Prostate gland (tissue), 2 donors: ENCODE results near the gene PDE6A. TPM values are rescaled to one million over a fixed set of nuclear protein-coding genes. Genes with fewer than 3 reads are reported as not detected.
"Not testable (repeated sequence)": the region's sequence is repeated elsewhere in the genome, so short reads cannot be mapped to it uniquely, and the experiment has no call there.

Source experiments
- DNase-seq: peaks from one replicate; pipeline ENCODE4 v3.0.0-alpha.2; 2019; ENCODE audit warnings: low spot score
- H3K27ac ChIP-seq, 2 donors: fragments of 200-600 bp; sonication (generic); 2 replicates each; pipeline ENCODE4 v1.5.1; 2017 to 2019
- H3K27me3 ChIP-seq: fragments of 200-600 bp; sonication (generic); replicated peaks from 2 replicates; pipeline ENCODE4 v1.5.1; 2019; ENCODE audit not compliant: insufficient read depth
- H3K36me3 ChIP-seq, 2 donors: fragments of 200-600 bp; sonication (generic); 1 replicate in 1 of 2; 2 replicates in 1 of 2; pipeline versions ENCODE4 v1.5.1 to v1.8.1; 2017 to 2019
- H3K4me1 ChIP-seq: fragments of 200-600 bp; sonication (generic); replicated peaks from 2 replicates; pipeline ENCODE4 v1.5.1; 2019
- H3K4me3 ChIP-seq, 2 donors: fragments of 200-600 bp; sonication (generic); 2 replicates each; pipeline ENCODE4 v1.5.1; 2017 to 2019
- H3K9me3 ChIP-seq: fragments of 200-600 bp; sonication (generic); 2 replicates; pipeline ENCODE4 v1.5.1; 2017
- POLR2A ChIP-seq: fragments of 450-650 bp; IDR thresholded peaks from one replicate; pipeline ENCODE4 v1.6.1; 2016; ENCODE audit warnings: antibody characterized with exemption, mild to moderate bottlenecking
- POLR2AphosphoS5 ChIP-seq: sonication (generic); formaldehyde crosslinking; IDR thresholded peaks from one replicate; pipeline ENCODE4 v1.6.1; 2017; ENCODE audit warnings: antibody characterized with exemption
- WGBS: methylation state at CpG from one replicate; pipeline ENCODE4 v1.1.5; 2018; 5-methylcytosine and 5-hydroxymethylcytosine counted together
- intact Hi-C: fragments of 100-400 bp; cut with DNase I; formaldehyde crosslinking; loops from one replicate; pipeline ENCODE4 v1.14.2; 2022
- total RNA-seq, 2 donors: library from RNA; depleted of rRNA; stranded (reverse); fragments of >200 nt; gene quantifications; one replicate each; pipeline ENCODE4 v1.1.0, GENCODE V29; 2016
- TF ChIP-seq, protein P1 (sequence below), 4 experiments: fragments of 200-600 bp in 2 of 4; fragments of 450-650 bp in 2 of 4; sonication (generic) in 2 of 4; IDR thresholded peaks; 1 replicate in 3 of 4; 2 replicates in 1 of 4; pipeline ENCODE4 v1.5.1; 2016 to 2019; ENCODE audit warnings: antibody characterized with exemption in 4 of 4, mild to moderate bottlenecking in 2 of 4, moderate library complexity in 2 of 4

The PDE6A gene
- total RNA-seq, 2 donors from 2014 or later = 0.91 TPM; not detected in 1

DNA sequence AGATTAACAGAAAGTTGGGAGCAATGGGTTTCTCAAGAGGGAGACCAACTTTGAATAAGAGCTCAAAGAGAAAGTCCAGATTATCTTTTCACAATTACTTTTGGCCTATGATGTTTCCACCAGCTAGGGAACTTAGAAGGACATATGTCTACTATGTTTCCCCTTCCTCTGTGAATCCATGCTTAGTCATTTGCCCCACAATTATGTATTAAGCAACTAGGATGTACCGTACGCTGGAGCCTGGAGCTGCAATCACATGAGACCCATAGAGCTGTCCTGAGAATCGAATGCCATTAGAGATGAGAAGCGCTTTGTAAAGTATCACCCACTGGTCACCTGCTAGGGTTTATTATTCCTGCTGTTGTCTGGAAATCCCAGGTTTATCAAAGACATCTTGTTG lies 78.8 kb downstream of the PDE6A start:
- TF ChIP-seq POLR2A = no peak
- no peaks in the 10 kb centered on the region for H3K27me3 ChIP-seq
- no peak overlapping the region for H3K4me3 ChIP-seq
- no peaks in the 10 kb centered on the region for H3K9me3 ChIP-seq
- H3K4me1 ChIP-seq = no peaks in the 10 kb centered on the region
- H3K36me3 ChIP-seq = no peaks in the 10 kb centered on the region
- 99% methylated on average over 4 of the region's 4 CpGs for WGBS
- intact Hi-C loops = no loop called here
- DNase-seq = no peak
- H3K27ac ChIP-seq = no peak overlapping the region

DNA sequence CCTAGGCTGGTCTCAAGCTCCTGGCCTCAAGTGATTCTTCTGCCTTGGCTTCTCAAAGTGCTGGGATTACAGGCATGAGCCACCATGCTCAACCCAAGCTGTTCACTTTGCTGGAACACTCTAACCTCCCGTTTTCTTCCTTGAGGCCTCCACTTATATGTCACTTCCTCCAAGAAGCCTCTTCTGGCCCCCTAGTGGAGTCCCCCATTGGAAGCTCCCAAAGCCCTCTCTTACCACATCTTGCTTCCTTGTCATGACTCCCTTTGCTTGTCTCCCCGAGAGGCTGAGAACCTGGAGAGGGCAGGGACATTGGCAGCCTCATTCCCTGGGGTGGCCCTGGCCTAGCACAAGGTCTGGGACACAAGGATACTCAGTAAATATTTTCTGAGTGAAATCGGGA lies 80.8 kb downstream of the PDE6A start:
- DNase-seq = no peak
- 92% methylated on average over 3 of the region's 3 CpGs for WGBS
- Histone ChIP-seq H3K4me3 (no peak overlapping the region), H3K9me3 (no peaks in the 10 kb centered on the region), H3K27me3 (no peaks in the 10 kb centered on the region), H3K36me3 (no peaks in the 10 kb centered on the region), H3K27ac (no peak overlapping the region), H3K4me1 (no peaks in the 10 kb centered on the region)
- intact Hi-C loops = no loop called here
- TF ChIP-seq, protein P1, sequence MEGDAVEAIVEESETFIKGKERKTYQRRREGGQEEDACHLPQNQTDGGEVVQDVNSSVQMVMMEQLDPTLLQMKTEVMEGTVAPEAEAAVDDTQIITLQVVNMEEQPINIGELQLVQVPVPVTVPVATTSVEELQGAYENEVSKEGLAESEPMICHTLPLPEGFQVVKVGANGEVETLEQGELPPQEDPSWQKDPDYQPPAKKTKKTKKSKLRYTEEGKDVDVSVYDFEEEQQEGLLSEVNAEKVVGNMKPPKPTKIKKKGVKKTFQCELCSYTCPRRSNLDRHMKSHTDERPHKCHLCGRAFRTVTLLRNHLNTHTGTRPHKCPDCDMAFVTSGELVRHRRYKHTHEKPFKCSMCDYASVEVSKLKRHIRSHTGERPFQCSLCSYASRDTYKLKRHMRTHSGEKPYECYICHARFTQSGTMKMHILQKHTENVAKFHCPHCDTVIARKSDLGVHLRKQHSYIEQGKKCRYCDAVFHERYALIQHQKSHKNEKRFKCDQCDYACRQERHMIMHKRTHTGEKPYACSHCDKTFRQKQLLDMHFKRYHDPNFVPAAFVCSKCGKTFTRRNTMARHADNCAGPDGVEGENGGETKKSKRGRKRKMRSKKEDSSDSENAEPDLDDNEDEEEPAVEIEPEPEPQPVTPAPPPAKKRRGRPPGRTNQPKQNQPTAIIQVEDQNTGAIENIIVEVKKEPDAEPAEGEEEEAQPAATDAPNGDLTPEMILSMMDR (IDR thresholded peaks at IDR 0.05) = no peak
- no peak for TF ChIP-seq POLR2A
- TF ChIP-seq POLR2AphosphoS5 = no peak

DNA sequence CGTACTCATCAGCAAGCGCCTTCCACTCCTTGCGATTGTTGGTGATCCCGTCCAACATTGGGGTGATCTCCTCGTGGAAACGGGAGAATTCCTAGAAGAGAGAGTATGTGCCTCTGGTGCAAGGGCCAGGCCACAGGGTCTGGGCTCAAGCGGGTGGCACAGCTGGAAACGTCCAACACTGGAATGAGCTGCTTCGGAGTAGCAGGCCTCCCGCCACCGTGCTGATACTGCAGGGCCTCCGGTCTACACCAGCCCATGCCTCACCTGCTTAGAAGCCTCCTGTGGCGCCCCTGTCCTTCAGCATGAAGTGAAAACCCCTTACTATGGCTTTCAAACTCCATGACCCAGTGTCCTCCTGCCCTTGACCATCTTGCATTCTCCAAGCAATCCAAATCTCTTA lies 81.4 kb downstream of the PDE6A start:
- WGBS = 96% methylated on average over 13 of the region's 13 CpGs
- DNase-seq = no peak
- Histone ChIP-seq H3K4me1 (no peaks in the 10 kb centered on the region), H3K4me3 (no peak overlapping the region), H3K27me3 (no peaks in the 10 kb centered on the region), H3K36me3 (no peaks in the 10 kb centered on the region), H3K9me3 (no peaks in the 10 kb centered on the region), H3K27ac (no peak overlapping the region)
- intact Hi-C loops = no loop called here
- no peak for TF ChIP-seq POLR2A
- TF ChIP-seq, protein P1 (IDR thresholded peaks at IDR 0.05) = no peak
- TF ChIP-seq POLR2AphosphoS5 = no peak

DNA sequence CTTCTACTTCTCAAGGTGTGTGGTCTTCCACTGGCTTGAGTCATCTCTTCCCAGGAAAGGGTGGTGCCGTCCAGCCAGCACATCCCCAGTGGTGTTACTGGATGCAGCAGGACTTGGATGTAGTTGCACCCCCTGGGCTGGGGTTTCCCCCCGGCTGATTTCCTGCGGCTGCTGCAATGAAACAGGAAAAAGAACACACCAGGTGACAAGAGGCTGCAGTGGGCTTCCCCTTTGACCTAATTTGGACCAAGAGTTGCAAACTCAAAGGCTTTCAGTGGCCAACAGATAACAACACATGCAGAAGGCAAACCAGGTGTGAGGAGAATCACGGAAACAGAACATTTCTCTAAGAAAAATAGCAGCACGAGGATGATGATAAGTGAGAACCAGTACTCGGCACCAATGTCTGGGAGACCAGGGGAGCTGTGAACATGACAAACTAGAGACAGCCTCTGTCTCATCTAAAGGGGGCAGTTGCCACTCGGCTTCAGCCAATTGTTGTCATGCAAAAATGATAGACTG lies 83.7 kb downstream of the PDE6A start:
- H3K9me3 ChIP-seq = no peaks in the 10 kb centered on the region
- intact Hi-C loops = no loop called here
- H3K27ac ChIP-seq = no peak overlapping the region
- H3K36me3 ChIP-seq = no peaks in the 10 kb centered on the region
- no peak for DNase-seq
- H3K4me3 ChIP-seq = no peak overlapping the region
- H3K4me1 ChIP-seq = peaks cover 5% of the 10 kb centered on the region
- TF ChIP-seq, protein P1 (IDR thresholded peaks at IDR 0.05) = no peak
- TF ChIP-seq POLR2A = no peak
- TF ChIP-seq POLR2AphosphoS5 = no peak
- WGBS = 76% methylated on average over 7 of the region's 7 CpGs
- H3K27me3 ChIP-seq = no peaks in the 10 kb centered on the region

DNA sequence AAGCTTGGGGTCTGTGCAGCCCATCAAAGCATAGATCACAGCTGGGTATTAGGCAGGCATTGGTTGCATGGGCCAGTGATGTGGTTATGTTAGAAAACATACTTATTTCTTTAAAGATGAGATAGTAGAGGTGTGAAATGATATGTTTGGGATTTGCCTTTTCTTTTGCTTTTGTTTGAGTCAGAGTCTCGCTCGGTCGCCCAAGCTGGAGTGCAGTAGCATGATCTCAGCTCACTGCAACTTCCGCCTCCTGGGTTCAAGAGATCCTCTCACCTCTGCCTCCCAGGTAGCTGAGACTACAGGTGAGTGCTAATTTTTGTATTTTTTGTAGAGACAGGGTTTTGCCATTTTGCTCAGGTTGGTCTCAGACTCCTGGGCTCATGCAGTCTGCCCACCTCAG lies 84.8 kb downstream of the PDE6A start:
- no peak for DNase-seq
- Histone ChIP-seq H3K27ac (no peak overlapping the region), H3K4me1 (peaks cover 5% of the 10 kb centered on the region), H3K4me3 (no peak overlapping the region), H3K27me3 (no peaks in the 10 kb centered on the region), H3K9me3 (no peaks in the 10 kb centered on the region), H3K36me3 (no peaks in the 10 kb centered on the region)
- TF ChIP-seq POLR2AphosphoS5 = no peak
- TF ChIP-seq, protein P1 (IDR thresholded peaks at IDR 0.05) = no peak
- TF ChIP-seq POLR2A = no peak
- 95% methylated on average over 4 of the region's 4 CpGs for WGBS
- intact Hi-C loops = no loop called here

DNA sequence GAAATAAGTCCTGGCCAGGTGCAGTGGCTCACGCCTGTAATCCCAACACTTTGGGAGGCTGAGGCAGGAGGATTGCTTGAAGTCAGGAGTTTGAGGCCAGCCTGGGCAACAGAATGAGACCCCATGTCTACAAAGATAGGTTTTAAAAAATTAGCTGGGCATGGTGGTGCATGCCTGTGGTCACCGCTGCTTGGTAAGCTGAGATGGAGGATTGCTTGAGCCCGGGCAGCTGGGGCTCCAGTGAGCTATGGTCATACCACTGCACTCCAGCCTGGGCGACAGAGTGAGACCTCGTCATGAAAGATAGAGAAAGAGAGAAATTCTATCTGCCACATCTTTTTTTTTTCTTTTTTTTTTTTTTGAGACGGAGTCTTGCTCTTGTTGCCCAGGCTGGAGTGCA lies 86.1 kb downstream of the PDE6A start:
- H3K36me3 ChIP-seq, intact Hi-C loops, H3K4me1 ChIP-seq, H3K27ac ChIP-seq, DNase-seq, H3K27me3 ChIP-seq, H3K9me3 ChIP-seq, H3K4me3 ChIP-seq: not testable (repeated sequence)
- WGBS = 97% methylated on average over 6 of the region's 6 CpGs
